ENCODE measurements around the gene PIGX. TPM values are rescaled to one million over a fixed set of nuclear protein-coding genes. Genes with fewer than 3 reads are reported as not detected.

Gene PIGX
- total RNA-seq (24.9 and 31.6 TPM in 2 replicates), polyA plus RNA-seq (33.5 and 36.7 TPM in 2 replicates)

DNA sequence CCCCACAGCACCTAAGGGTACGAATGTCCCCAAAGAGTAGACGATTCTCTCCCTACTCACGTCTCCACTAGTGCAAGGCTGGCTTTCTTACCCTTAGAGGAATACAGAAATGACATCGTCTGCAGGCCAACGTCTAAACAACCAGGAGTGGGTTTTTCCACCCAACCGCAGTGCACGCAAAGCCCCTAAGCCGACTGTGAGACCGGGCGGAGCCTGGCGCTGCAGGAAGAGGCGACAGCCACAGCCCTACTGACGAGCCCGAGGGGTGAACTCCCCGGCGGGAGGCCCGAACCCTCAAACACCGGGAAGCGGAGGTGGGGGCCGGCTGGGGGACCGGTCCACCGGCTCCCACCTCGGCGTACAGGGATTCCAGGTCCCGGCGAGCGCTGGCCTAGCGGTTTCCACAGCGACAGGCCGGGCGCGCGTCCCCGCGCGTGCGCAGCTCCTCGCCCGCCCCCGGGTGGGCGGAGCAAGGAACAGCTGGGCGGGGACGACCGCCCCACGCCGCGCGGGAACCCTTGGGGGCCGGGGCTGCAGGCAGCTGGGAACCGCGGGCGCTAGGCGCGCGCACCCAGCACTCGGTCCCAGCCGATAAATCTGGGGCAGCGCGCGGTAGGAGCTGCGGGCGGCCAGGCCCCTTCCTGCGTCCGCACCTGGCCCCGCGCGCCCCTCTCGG, at the start of gene PIGX, which contains the start of gene CEP19:
TSS of gene PIGX (plus strand) at position 540 of the 676 bp plus-strand sequence.
TSS of gene CEP19 (minus strand) at position 413 of the 676 bp plus-strand sequence. CDS start 3,593 bp downstream, outside the sequence.
- TF ChIP-seq EZH2phosphoT487 (IDR thresholded peaks at IDR 0.05; ENCODE audit: low read depth, severe bottlenecking, unreplicated experiment) (no peak), EZH2 (IDR thresholded peaks at IDR 0.05; ENCODE audit: borderline replicate concordance) (no peak)
- TF ChIP-seq, protein P1, sequence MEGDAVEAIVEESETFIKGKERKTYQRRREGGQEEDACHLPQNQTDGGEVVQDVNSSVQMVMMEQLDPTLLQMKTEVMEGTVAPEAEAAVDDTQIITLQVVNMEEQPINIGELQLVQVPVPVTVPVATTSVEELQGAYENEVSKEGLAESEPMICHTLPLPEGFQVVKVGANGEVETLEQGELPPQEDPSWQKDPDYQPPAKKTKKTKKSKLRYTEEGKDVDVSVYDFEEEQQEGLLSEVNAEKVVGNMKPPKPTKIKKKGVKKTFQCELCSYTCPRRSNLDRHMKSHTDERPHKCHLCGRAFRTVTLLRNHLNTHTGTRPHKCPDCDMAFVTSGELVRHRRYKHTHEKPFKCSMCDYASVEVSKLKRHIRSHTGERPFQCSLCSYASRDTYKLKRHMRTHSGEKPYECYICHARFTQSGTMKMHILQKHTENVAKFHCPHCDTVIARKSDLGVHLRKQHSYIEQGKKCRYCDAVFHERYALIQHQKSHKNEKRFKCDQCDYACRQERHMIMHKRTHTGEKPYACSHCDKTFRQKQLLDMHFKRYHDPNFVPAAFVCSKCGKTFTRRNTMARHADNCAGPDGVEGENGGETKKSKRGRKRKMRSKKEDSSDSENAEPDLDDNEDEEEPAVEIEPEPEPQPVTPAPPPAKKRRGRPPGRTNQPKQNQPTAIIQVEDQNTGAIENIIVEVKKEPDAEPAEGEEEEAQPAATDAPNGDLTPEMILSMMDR (IDR thresholded peaks at IDR 0.05; ENCODE audit: poor library complexity), result no peak
- Histone ChIP-seq H3K4me1 (ENCODE audit: insufficient read depth) (peaks cover 16% of the 10 kb centered on the region), H3K27ac (peak within 1 kb of the TSS; percentile 99), H3K9me3 (ENCODE audit: low read depth) (no peaks in the 10 kb centered on the region), H4K20me1 (ENCODE audit: insufficient read depth, poor library complexity, severe bottlenecking) (no peaks in the 10 kb centered on the region), H3K27me3 (no peaks in the 10 kb centered on the region), H3K9me2 (replicated peaks; ENCODE audit: insufficient read depth) (no peaks in the 10 kb centered on the region), H3K4me3 (peak within 1 kb of the TSS; percentile 98), H3K79me2 (peaks cover 38% of the 10 kb centered on the region), H3K36me3 (replicated peaks; ENCODE audit: insufficient read depth, low read depth) (no peaks in the 10 kb centered on the region), H3K4me2 (peak within 1 kb of the TSS; percentile 94), H2AFZ (peak within 1 kb of the TSS; percentile 99)
- DNase-seq (ENCODE audit: low spot score), result peak; percentile 93
- 1% methylated on average over 51 of the region's 68 CpGs for WGBS (ENCODE audit: low lambda C conversion rate, missing lambda C conversion rate)

DNA sequence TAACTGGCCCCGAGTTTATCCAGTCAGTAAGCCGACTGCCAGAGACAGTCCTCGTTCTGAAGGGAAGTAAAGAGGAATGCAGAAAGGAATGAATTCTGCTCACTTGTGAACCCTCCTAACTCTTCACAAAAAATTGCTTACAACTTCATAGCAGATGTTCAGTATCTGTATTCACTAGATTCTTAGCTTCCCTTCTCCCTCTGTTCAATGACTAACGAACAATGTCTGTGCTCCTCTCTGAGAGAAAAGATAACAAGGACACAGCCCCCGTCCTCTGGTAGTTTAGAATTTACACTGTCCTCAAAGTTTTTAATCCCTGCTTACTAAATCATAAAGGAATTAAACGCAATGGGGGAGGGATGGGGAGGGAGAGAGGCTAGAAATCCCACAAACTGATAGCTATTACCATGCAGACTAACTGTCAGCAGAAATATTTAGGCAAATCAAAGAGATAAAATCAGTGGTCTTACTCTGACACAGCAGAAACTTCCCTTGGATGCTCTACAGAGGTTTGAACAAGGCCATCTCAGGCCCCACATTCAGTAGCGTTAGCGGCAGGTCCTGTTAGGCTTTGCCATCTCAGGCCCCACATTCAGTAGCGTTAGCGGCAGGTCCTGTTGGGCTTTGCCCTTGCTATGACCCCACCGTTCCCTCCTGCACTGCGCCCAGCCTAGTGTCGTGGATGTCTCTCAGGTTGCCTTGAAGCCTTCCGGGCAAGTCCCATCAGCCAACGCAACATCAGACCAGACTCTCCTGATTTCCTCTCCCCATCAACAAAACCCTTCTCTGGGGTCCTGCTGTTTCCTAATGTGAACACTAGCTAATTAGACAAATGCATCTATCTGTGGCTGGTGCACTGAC, 49.2 kb upstream of the PIGX start:
- Histone ChIP-seq H3K36me3 (replicated peaks; ENCODE audit: insufficient read depth, low read depth) (no peaks in the 10 kb centered on the region), H3K4me2 (no peak overlapping the region), H3K9me3 (ENCODE audit: low read depth) (no peaks in the 10 kb centered on the region), H3K79me2 (no peaks in the 10 kb centered on the region), H3K4me3 (no peak overlapping the region), H2AFZ (no peak overlapping the region), H3K4me1 (ENCODE audit: insufficient read depth) (no peaks in the 10 kb centered on the region), H3K9me2 (replicated peaks; ENCODE audit: insufficient read depth) (no peaks in the 10 kb centered on the region), H3K27ac (peak overlapping the region; percentile 16), H4K20me1 (ENCODE audit: insufficient read depth, poor library complexity, severe bottlenecking) (no peaks in the 10 kb centered on the region), H3K27me3 (no peaks in the 10 kb centered on the region)
- DNase-seq (ENCODE audit: low spot score), result no peak
- TF ChIP-seq EZH2phosphoT487 (IDR thresholded peaks at IDR 0.05; ENCODE audit: low read depth, severe bottlenecking, unreplicated experiment) (no peak), EZH2 (IDR thresholded peaks at IDR 0.05; ENCODE audit: borderline replicate concordance) (no peak)
- TF ChIP-seq, protein P1 (IDR thresholded peaks at IDR 0.05; ENCODE audit: poor library complexity), result no peak
- WGBS (ENCODE audit: low lambda C conversion rate, missing lambda C conversion rate), result 63% methylated on average over 15 of the region's 15 CpGs

DNA sequence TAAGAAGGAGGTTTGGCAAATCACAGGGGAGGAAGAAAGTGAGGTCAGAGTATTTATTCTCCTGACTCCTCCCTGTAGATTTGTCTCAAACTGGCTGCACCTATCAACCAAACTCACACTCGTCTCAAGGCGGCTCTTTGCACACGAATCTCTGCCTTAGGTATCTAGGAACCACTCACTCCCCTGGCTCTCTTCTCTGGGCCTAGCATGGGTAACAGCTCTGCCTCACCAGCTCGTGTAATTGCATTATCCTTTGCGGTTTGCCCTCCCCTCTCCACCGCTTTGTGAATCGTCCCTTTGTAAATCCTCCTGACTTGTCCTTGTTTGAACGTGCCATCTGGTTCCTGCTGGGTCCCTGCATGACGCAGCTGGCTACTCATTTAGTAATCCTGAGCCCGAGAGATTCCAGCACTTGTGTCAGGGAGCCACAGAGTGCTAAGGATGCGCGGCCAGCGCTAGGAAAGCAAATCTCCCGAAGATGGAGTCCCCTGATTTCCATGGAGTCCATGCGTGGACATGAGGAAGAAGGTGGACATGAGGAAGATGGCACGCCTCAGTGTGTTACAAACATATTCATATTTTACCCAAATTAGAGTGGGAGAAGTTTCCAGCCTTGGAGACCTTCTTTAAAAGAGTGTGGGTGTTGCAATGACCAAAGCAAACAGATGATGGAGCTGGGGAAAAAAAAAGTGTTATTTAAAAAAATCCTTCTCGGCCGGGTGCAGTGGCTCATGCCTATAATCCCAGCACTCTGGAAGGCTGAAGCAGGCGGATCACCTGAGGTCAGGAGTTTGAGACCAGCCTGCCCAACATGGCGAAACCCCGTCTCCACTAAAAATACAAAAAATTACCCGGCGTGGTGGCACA, 45.9 kb upstream of the PIGX start:
- H2AFZ ChIP-seq, result peak overlapping the region; percentile 7
- H3K4me3 ChIP-seq, result no peak overlapping the region
- H3K4me2 ChIP-seq, result no peak overlapping the region
- H3K27ac ChIP-seq, result no peak overlapping the region
- no peaks in the 10 kb centered on the region for H3K36me3 ChIP-seq (replicated peaks; ENCODE audit: insufficient read depth, low read depth)
- DNase-seq (ENCODE audit: low spot score), result no peak
- no peaks in the 10 kb centered on the region for H3K9me3 ChIP-seq (ENCODE audit: low read depth)
- TF ChIP-seq, protein P1 (IDR thresholded peaks at IDR 0.05; ENCODE audit: poor library complexity), result no peak
- TF ChIP-seq EZH2 (IDR thresholded peaks at IDR 0.05; ENCODE audit: borderline replicate concordance) (no peak), EZH2phosphoT487 (IDR thresholded peaks at IDR 0.05; ENCODE audit: low read depth, severe bottlenecking, unreplicated experiment) (no peak)
- no peaks in the 10 kb centered on the region for H3K4me1 ChIP-seq (ENCODE audit: insufficient read depth)
- H3K79me2 ChIP-seq, result no peaks in the 10 kb centered on the region
- 41% methylated on average over 23 of the region's 23 CpGs for WGBS (ENCODE audit: low lambda C conversion rate, missing lambda C conversion rate)
- H3K9me2 ChIP-seq (replicated peaks; ENCODE audit: insufficient read depth), result no peaks in the 10 kb centered on the region
- H4K20me1 ChIP-seq (ENCODE audit: insufficient read depth, poor library complexity, severe bottlenecking), result no peaks in the 10 kb centered on the region
- H3K27me3 ChIP-seq, result no peaks in the 10 kb centered on the region
